ENCODE measurements around the gene HOXA4. TPM values are rescaled to one million over a fixed set of nuclear protein-coding genes. Genes with fewer than 3 reads are reported as not detected.

The HOXA4 gene
- total and polyA plus RNA-seq, 10 of the 15 experiments (the other 5 are each of a cell fraction or from before 2014, with no cell fraction given) = 0.07 TPM; not detected in 9

DNA sequence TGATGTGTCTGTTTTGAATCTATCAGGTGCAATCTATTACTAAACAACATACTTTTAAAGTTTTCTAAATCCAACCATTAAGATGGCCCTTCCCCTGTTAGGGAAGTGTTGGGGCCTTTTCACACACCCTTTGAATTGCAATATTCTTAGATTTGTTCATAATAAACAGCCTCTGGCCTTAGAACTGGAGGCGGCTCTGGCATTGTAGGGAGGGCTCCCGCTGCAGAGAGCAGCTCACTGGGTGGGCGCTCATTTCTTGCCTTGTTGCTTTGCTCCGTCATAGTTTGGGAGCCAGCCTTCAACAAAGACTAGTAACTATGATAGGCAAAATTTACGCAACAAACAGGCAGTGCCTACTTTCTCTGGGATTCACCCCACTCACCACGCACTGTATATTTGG lies 47.8 kb upstream of the HOXA4 start (continued):
- TF ChIP-seq, protein P1, sequence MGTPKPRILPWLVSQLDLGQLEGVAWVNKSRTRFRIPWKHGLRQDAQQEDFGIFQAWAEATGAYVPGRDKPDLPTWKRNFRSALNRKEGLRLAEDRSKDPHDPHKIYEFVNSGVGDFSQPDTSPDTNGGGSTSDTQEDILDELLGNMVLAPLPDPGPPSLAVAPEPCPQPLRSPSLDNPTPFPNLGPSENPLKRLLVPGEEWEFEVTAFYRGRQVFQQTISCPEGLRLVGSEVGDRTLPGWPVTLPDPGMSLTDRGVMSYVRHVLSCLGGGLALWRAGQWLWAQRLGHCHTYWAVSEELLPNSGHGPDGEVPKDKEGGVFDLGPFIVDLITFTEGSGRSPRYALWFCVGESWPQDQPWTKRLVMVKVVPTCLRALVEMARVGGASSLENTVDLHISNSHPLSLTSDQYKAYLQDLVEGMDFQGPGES (IDR thresholded peaks at IDR 0.05) = no peak
- TF ChIP-seq HDAC2 (IDR thresholded peaks at IDR 0.05) (no peak), ASH2L (IDR thresholded peaks at IDR 0.05; ENCODE audit: borderline replicate concordance, low read depth) (no peak), IKZF1 (conservative IDR thresholded peaks at IDR 0.05) (no peak)
- TF ChIP-seq, protein P2, sequence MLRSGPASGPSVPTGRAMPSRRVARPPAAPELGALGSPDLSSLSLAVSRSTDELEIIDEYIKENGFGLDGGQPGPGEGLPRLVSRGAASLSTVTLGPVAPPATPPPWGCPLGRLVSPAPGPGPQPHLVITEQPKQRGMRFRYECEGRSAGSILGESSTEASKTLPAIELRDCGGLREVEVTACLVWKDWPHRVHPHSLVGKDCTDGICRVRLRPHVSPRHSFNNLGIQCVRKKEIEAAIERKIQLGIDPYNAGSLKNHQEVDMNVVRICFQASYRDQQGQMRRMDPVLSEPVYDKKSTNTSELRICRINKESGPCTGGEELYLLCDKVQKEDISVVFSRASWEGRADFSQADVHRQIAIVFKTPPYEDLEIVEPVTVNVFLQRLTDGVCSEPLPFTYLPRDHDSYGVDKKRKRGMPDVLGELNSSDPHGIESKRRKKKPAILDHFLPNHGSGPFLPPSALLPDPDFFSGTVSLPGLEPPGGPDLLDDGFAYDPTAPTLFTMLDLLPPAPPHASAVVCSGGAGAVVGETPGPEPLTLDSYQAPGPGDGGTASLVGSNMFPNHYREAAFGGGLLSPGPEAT (IDR thresholded peaks at IDR 0.05; ENCODE audit: low read depth) = no peak
- TF ChIP-seq, protein P3, sequence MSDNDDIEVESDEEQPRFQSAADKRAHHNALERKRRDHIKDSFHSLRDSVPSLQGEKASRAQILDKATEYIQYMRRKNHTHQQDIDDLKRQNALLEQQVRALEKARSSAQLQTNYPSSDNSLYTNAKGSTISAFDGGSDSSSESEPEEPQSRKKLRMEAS (IDR thresholded peaks at IDR 0.05; ENCODE audit: low read depth, low read length) = no peak
- TF ChIP-seq, protein P4, sequence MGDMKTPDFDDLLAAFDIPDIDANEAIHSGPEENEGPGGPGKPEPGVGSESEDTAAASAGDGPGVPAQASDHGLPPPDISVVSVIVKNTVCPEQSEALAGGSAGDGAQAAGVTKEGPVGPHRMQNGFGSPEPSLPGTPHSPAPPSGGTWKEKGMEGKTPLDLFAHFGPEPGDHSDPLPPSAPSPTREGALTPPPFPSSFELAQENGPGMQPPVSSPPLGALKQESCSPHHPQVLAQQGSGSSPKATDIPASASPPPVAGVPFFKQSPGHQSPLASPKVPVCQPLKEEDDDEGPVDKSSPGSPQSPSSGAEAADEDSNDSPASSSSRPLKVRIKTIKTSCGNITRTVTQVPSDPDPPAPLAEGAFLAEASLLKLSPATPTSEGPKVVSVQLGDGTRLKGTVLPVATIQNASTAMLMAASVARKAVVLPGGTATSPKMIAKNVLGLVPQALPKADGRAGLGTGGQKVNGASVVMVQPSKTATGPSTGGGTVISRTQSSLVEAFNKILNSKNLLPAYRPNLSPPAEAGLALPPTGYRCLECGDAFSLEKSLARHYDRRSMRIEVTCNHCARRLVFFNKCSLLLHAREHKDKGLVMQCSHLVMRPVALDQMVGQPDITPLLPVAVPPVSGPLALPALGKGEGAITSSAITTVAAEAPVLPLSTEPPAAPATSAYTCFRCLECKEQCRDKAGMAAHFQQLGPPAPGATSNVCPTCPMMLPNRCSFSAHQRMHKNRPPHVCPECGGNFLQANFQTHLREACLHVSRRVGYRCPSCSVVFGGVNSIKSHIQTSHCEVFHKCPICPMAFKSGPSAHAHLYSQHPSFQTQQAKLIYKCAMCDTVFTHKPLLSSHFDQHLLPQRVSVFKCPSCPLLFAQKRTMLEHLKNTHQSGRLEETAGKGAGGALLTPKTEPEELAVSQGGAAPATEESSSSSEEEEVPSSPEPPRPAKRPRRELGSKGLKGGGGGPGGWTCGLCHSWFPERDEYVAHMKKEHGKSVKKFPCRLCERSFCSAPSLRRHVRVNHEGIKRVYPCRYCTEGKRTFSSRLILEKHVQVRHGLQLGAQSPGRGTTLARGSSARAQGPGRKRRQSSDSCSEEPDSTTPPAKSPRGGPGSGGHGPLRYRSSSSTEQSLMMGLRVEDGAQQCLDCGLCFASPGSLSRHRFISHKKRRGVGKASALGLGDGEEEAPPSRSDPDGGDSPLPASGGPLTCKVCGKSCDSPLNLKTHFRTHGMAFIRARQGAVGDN (IDR thresholded peaks at IDR 0.05) = no peak
